PC-3 (cell line): Measurements from ENCODE around the gene CFHR4.
"Not testable (repeated sequence)": the region's sequence is repeated elsewhere in the genome, so short reads cannot be mapped to it uniquely, and the experiment has no call there.

Experiments
- CTCF ChIP-seq: fragments of 300-600 bp; sonication (generic); conservative IDR thresholded peaks from 2 replicates; pipeline ENCODE4 v1.5.1; 2017; ENCODE audit warnings: antibody characterized with exemption, low read depth, mild to moderate bottlenecking, low read length
- EZH2 ChIP-seq: fragments of 300-600 bp; sonication (generic); IDR thresholded peaks from one replicate; pipeline ENCODE4 v1.6.1; 2017; ENCODE audit warnings: antibody characterized with exemption, mild to moderate bottlenecking, low read length; ENCODE audit not compliant: unreplicated experiment
- EZH2phosphoT487 ChIP-seq: fragments of 300-600 bp; sonication (generic); IDR thresholded peaks from 2 replicates; pipeline ENCODE4 v1.6.1; 2018; ENCODE audit warnings: mild to moderate bottlenecking, antibody characterized with exemption, low read length, borderline replicate concordance

DNA sequence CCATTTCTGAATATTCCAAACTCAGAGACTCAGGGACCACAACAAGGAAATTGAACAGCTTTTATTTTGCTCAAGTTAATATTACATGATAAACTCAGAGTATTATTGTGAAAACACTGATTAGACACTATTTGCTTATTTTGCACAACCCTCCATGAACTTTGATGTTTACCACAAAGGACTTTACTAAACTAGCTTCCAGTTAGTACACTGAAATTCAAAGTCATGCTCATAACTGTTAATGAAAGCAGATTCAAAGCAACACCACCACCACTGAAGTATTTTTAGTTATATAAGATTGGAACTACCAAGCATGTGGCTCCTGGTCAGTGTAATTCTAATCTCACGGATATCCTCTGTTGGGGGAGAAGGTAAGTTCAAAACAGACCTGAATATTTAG lies 55.7 kb downstream of the CFHR4 start, which contains the start of gene CFHR2:
- TF ChIP-seq CTCF, EZH2phosphoT487, EZH2: not testable (repeated sequence)
